GM04504 (cell line): ENCODE measurements around the gene PRKCH.

Experiments
- DNase-seq: peaks from one replicate; pipeline ENCODE4 v3.0.0-alpha.2; 2012; ENCODE audit warnings: low read depth

Gene PRKCH

DNA sequence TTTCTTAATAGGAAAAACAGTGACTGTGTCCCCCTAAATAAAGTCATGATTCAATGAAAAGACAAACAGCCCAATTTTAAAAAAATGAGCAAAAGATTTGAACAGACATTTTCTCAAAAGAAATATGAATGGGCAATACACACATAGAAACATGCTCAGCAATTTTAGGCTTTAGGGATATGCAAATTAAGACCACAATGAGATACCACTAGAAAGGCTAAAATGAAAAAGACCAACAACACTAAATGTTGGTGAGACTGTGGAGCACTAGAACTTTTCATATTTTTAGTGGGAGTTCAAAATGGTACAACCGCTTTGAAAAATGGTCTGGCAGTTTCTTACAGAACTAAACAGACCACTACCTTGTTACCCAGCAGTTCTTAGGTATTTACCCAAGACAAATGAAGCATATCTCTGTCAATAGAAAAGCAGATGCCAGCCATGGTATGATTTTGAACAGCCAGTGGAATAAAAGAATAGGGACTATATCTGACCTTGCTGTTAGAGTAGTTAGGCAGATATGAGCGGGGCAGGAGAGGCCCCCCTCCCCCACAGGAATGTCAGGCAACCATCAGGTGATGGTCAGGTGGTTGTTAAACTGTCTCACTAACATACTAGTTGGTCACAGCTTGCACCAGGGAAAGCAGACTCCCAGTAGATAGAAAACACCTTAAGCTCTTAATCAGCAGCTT, 108.8 kb downstream of the PRKCH start:
- DNase-seq = no peak

- DNase-seq = no peak
These were observed 111.8 kb downstream of the PRKCH start for GRCh38 chr14:61433169-61433568.

DNA sequence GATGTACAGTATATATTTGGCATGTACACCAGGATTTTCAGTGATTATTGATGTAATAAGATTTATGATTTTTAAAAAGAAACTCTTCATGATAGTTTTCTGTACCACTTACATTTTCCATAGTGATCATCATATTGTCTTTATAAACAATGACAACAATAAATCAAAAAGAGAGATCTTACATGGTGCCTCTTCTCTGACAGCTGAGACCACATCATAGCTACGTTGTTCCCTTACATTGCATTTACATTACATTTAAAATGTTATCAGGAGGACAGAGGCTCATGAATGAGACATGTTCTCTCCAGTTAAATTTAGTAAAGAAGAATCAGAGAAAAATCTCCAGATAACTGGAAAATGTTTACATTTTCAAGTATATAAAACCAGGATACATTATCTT, 112.4 kb downstream of the PRKCH start:
- no peak for DNase-seq

GRCh38 chr14:61434311-61434710, 112.9 kb downstream of the PRKCH start:
- DNase-seq = no peak

GRCh38 chr14:61435563-61436337, 114.4 kb downstream of the PRKCH start:
- DNase-seq = no peak

DNA sequence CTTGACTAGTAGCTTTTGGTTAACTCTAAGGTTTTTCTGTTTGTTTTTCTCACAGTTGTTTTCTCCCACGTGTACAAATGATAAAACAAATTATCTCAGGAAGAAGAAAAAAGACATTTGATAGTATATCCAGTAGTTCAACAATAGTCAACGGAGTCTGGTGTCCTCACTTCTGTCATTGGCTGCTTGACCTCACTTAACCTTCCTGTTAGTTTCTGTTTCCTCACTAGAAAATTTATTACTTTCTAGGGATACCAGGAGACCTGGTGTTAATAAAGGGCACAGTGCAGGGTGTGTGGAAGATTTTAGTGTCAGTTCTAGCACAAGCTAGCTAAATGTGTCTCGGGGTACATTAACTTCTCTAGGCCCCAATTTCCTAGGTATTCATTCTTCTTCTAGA, 116.0 kb downstream of the PRKCH start:
- no peak for DNase-seq

- no peak for DNase-seq
These were observed 116.7 kb downstream of the PRKCH start for GRCh38 chr14:61438036-61438435.

GRCh38 chr14:61438497-61438859, 117.1 kb downstream of the PRKCH start:
- no peak for DNase-seq

DNA sequence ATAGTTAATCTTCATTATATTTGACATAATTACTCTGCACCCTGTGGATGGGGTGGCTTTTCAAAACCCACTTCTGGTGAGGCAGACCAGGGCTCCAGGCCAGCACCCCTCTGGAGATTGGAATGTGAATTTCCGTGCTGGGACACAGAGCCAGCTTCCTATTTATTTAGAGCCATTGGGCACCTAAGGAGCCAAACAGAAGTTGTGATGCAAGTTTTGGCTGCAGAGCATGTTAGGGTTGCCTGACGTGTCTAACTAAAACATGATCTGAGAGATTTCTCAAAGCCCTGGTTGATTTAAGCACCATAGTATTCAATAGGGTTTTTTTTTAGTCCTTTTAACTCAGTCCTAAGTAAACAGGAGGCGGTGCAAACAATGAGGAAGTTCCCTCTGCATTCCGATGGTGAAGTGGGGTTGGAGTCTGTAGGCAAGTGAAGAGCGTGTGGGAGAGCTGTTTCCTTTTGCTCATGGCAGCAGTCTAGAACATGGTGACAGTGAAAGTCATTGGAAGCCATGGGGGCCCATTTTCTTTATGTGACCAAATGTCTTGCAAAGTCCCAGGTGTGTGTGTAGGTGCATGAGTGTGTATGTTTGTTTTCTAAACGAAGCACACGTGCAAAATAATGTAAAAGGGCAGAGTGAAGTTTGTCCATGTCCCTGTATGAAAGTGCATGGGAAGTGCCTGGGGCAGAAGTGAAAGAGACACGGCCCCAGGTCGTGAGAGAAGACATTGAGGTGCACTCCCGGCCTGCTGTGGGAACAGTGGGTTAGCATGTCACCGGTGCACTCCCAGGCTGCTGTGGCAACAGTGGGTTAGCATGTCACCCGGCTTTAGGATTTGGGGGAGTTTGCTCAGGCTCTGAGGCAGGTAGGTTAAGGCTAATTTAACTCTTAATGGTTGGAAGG, 117.7 kb downstream of the PRKCH start:
- DNase-seq = no peak

DNA sequence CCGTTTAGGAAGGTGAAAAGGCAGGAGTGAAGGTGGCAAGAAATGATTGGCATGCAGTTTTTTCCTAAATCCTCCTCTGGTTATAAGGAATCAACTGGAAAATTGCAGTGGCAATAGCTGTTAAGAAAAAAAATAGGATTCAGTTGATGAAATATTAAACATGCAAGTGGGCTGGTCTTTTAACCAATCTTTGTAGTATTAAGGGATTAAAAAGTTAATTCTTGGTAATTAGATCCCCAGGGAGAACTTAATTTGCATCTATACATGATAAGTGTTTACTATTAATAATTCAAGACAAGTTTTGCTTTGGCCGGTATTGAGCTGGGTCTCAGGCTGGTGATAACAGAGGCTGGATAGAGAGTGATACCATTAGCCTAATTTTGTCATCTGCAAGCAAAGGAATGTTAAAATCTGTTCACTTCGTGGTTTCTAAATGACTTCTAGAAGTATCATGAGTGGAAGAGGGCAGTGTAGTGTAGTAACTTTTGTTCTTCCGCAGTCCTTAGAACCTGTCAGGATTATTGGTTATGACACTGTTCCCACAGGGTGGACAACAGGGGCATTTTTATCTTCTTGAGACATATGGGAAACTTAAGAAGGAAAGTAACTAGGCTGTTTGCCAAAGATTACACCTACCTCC, 118.5 kb downstream of the PRKCH start:
- no peak for DNase-seq

DNA sequence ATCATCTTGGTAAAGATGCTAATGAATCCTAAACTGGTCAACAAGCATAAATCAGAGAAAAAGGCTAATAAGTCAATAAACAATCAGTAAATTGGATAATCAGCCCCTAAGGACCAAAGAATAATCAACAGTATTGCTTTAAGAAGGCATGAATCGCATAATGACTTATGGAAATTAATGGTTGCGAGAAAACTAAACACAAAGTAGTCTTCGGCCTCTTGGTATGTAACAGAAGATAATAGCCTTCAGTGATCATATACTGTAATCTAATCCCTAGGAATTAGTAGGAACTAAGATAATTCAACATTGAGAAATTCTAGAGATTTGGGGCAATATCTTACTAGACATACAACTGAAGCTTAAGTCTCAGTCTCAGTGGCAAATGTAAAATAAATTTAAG, 122.1 kb downstream of the PRKCH start:
- no peak for DNase-seq

GRCh38 chr14:61444215-61444768, 122.9 kb downstream of the PRKCH start:
- DNase-seq = no peak

DNA sequence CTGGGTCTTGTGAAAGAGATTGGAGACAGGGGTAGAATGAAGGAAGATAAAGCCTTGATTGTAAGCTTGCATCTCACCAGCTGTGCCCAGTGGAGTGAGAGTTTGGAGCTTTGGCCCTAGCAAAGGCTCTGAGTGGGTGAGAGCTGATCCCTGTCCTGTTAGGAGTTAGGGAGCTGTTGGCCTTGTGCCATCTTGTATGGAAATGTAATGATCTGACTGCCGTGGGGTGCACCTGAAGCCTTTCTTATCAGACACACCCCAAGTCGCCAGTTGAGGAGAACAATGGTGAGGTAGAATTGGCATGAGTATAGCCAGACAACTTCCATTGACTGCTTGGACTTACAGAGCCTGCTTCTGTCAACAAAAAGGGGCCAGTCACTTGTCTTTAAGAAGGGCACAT, 130.1 kb downstream of the PRKCH start:
- no peak for DNase-seq

DNA sequence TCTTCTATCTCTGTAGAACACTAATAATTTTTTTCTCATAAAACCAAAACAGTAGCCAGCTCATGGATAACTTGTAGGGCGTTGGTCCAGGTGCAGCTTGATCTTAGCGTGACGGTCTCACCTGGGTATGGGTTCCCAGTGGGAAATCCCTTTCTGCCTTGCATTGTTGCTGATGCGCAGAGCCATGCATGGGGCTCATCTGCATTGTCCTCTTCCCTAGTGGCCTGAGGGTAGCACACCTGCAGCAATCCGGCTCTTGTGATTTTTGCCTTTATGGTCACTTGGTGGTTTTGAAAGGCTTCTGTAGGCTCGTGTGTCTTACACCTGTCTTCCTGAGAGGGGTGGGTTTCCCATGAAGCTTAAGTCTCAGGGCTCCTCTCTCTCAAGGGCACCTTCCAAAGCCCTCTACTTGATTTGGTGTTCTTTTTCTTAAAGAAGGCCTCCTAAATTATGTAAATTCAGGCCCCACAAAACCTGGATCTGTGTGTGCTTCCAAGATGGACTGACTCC, 130.6 kb downstream of the PRKCH start:
- no peak for DNase-seq

- no peak for DNase-seq
These were observed 131.1 kb downstream of the PRKCH start for GRCh38 chr14:61452452-61452851.

DNA sequence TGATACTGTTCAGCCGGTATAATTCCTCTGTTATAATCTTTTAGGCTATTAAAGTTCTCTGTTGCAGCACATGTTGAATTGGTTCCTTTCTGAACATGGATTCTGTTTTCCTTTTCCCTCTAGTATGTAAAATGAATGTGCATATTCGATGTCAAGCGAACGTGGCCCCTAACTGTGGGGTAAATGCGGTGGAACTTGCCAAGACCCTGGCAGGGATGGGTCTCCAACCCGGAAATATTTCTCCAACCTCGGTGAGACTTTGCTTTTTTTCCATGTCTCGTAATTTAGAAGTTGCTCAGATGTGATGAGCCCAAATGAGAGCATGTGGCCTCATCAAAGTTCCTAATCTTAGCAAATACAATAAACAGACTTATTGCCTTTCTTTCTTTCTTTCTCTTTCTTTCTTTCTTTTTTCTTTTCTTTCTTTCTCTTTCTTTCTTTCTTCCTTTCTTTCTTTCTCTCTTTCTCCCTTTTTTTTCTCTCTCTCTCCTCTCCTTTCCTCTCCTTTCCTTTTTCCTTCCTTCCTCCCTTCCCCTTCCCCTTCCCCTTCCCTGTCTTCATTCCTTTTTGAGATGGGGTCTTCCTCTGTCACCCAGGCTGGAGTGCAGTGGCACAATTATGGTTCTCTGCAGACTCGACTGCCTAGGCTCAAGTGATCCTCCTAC, 131.9 kb downstream of the PRKCH start:
- no peak for DNase-seq

GRCh38 chr14:61454545-61454944, 133.2 kb downstream of the PRKCH start:
- DNase-seq = no peak

GRCh38 chr14:61455351-61455750, 134.0 kb downstream of the PRKCH start:
- DNase-seq = no peak

- peak; percentile 53 for DNase-seq
These were observed 135.3 kb downstream of the PRKCH start for GRCh38 chr14:61456720-61457119.

DNA sequence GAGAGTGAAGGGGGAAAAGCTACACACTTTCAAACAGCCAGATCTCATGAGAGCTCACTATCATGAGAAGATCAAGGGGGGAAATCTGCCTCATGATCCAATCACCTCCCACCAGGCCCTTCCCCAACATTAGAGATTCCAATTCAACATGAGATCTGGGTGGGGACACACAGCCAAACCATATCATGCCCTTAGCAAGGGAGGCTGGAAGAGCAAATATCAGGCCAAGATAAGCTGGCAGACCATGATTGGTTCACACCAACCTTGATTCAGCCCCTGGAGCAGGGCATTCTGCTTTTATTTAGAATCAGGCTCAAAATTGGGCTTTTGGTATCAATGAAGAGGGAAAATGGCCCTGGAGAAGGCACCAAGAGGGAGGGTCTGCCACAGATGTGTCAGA, 137.4 kb downstream of the PRKCH start:
- DNase-seq = no peak

DNA sequence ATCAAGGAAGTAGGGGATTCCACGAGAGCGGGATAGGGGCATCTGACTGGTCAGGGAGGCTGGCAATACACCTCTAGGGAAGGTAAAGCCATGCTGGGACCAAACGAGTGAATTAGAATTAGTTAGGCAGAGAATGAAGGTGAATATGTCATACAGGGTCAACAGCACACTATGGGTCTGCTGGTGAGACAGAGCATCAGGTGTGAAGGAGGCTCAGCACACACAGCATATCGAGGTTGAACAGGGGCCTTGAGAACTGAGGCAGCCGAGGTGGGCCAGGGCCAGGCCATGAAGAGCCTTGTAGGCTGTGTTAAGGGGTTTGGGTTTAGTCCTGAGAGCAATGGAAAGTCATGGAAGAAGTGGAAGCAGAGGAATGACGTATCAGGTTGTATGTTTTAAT, 137.8 kb downstream of the PRKCH start:
- DNase-seq = no peak
